Kidney (tissue), 14 donors: Measurements from ENCODE around the gene TMEM87B. TPM values are rescaled to one million over a fixed set of nuclear protein-coding genes. Genes with fewer than 3 reads are reported as not detected.

ENCODE experiments used
- DNase-seq, 5 donors: peaks; one replicate each; pipeline ENCODE4 v3.0.0-alpha.2; 2013 to 2020
- FAIRE-seq: peaks from 2 replicates; lab custom pipeline; 2012; peaks lifted over from hg19 to GRCh38; lab: Jason Lieb, UNC
- H3K27ac ChIP-seq, 2 donors: one replicate each; pipeline ENCODE4 v1.7.0; 2013; ENCODE audit warnings: low read depth in 2 of 2, low read length in 2 of 2, inconsistent platforms in 1 of 2
- H3K27me3 ChIP-seq: one replicate; pipeline ENCODE4 v1.7.1; 2013; ENCODE audit warnings: low read length, inconsistent platforms; ENCODE audit not compliant: control insufficient read depth, insufficient read depth
- H3K36me3 ChIP-seq, 3 donors: one replicate each; pipeline versions ENCODE4 v1.7.0 to v1.7.1; 2013; ENCODE audit warnings: low read length in 3 of 3, control low read depth in 1 of 3, inconsistent platforms in 1 of 3; ENCODE audit not compliant: insufficient read depth in 3 of 3, control insufficient read depth in 2 of 3
- H3K4me1 ChIP-seq, 3 donors: one replicate each; pipeline versions ENCODE4 v1.7.0 to v1.7.1; 2013; ENCODE audit warnings: low read length in 3 of 3, inconsistent platforms in 1 of 3, low read depth in 1 of 3; ENCODE audit not compliant: control insufficient read depth in 2 of 3, insufficient read depth in 2 of 3
- H3K4me3 ChIP-seq, 3 donors: one replicate each; pipeline versions ENCODE4 v1.7.0 to v1.8.1; 2013; ENCODE audit warnings: low read length in 3 of 3, control low read depth in 1 of 3, inconsistent platforms in 1 of 3
- H3K9ac ChIP-seq, 3 donors: one replicate each; pipeline versions ENCODE4 v1.7.0 to v1.7.1; 2013; ENCODE audit warnings: low read length in 3 of 3, control low read depth in 1 of 3, inconsistent platforms in 1 of 3
- H3K9me3 ChIP-seq, 3 donors: one replicate each; pipeline versions ENCODE4 v1.7.0 to v1.7.1; 2013; ENCODE audit warnings: low read length in 3 of 3, control low read depth in 1 of 3, inconsistent platforms in 1 of 3; ENCODE audit not compliant: control insufficient read depth in 2 of 3, insufficient read depth in 1 of 3
- intact Hi-C: fragments of 100-400 bp; cut with DNase I; formaldehyde crosslinking; loops from one replicate; pipeline ENCODE4 v1.11.1; 2022
- polyA plus RNA-seq: library from polyadenylated mRNA; stranded (reverse); fragments of 350-450 nt; fragmentation: Illumina TruSeq; extraction: RNeasy Lipid Tissue Mini Kit (QIAGEN cat#74804); gene quantifications from one replicate; pipeline ENCODE4 v1.2.3, GENCODE V29; 2014; ENCODE audit warnings: low read depth, low replicate concordance; ENCODE audit not compliant: insufficient read depth
- total RNA-seq: library from RNA; stranded (reverse); fragmentation: NEBNext Ultra II Directional; extraction: Animal tissue kit (Norgen Biotek cat#: 25700); gene quantifications from one replicate; pipeline ENCODE4 v1.2.1, GENCODE V29; 2021
- TF ChIP-seq, protein P1 (sequence below): IDR thresholded peaks from 3 replicates; pipeline ENCODE4 v1.5.1; 2012; ENCODE audit warnings: mild to moderate bottlenecking, moderate library complexity, borderline replicate concordance; ENCODE audit not compliant: insufficient read depth; ENCODE audit errors: extremely low read depth
- donor health status: control.
- donor health status: control.
- donor health status: control.
- donor health status: control.
- donor health status: control.
- donor health status: DM: yes; HTN: yes; CAD: no.
- donor health status: Normal renal cell carcinoma (clear cell type).

TMEM87B gene
- total and polyA plus RNA-seq, 2 donors from 2014 or later = 6.5 to 21.9 TPM

GRCh38 chr2:112081262-112081661 is 26.2 kb downstream of the TMEM87B start:
- FAIRE-seq (no peak), DNase-seq (peak in 2 of 5 donors; percentile 9 to 44)
- no peaks in the 10 kb centered on the region for H3K4me1 ChIP-seq
- H3K36me3 ChIP-seq = peaks cover 0 to 20% (median 17%) of the 10 kb centered on the region in 3 donors
- TF ChIP-seq, protein P1, sequence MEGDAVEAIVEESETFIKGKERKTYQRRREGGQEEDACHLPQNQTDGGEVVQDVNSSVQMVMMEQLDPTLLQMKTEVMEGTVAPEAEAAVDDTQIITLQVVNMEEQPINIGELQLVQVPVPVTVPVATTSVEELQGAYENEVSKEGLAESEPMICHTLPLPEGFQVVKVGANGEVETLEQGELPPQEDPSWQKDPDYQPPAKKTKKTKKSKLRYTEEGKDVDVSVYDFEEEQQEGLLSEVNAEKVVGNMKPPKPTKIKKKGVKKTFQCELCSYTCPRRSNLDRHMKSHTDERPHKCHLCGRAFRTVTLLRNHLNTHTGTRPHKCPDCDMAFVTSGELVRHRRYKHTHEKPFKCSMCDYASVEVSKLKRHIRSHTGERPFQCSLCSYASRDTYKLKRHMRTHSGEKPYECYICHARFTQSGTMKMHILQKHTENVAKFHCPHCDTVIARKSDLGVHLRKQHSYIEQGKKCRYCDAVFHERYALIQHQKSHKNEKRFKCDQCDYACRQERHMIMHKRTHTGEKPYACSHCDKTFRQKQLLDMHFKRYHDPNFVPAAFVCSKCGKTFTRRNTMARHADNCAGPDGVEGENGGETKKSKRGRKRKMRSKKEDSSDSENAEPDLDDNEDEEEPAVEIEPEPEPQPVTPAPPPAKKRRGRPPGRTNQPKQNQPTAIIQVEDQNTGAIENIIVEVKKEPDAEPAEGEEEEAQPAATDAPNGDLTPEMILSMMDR = no peak
- H3K27ac ChIP-seq = no peak overlapping the region
- no peaks in the 10 kb centered on the region for H3K9me3 ChIP-seq
- H3K4me3 ChIP-seq = no peak overlapping the region
- no peak overlapping the region for H3K9ac ChIP-seq
- intact Hi-C loops = no loop called here
- H3K27me3 ChIP-seq = no peaks in the 10 kb centered on the region

DNA sequence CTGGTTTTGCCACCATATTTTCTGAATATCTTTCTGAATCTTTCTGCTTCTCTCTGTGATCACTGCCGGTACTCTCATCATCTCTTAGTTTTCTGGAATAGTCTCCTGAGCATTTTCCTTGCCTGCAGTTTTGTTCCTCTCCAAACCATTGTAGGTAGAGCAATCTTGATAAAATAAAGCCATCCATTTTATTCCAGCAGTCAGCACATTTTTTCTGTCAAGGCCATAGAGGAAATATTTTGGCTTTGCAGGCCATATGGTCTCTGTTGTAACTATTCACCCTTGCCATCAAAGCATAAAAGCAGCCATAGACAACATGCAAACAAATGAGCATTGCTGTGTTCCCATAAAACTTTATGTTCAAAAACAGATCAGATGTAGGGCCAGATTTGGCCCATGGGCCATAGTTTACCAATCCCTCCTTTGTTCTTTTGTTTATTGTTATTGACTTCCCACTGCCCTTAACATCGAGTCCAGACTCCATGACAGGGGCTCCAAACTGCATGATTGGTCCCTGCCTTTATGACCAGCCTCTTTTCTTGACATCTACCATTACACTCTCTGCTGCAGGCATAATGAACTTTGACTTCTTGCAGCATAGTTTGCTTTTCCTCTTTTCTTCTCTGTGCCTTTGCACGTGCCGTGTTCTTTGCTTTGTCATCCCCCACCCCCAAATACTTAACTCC is 29.8 kb downstream of the TMEM87B start:
- Histone ChIP-seq H3K36me3 (peaks cover 0 to 33% (median 28%) of the 10 kb centered on the region in 3 donors), H3K27me3 (no peaks in the 10 kb centered on the region), H3K9ac (no peak overlapping the region), H3K9me3 (no peaks in the 10 kb centered on the region), H3K4me1 (no peaks in the 10 kb centered on the region), H3K27ac (no peak overlapping the region), H3K4me3 (no peak overlapping the region)
- intact Hi-C loops = no loop called here
- FAIRE-seq (no peak), DNase-seq (peak in 3 of 5 donors; percentile 30 to 86 (median 52))
- TF ChIP-seq, protein P1 = no peak

GRCh38 chr2:112085375-112085730 is 30.3 kb downstream of the TMEM87B start:
- intact Hi-C loops = no loop called here
- no peak for DNase-seq
- Histone ChIP-seq H3K4me3 (no peak overlapping the region), H3K27me3 (no peaks in the 10 kb centered on the region), H3K9me3 (no peaks in the 10 kb centered on the region), H3K36me3 (peaks cover 0 to 33% (median 28%) of the 10 kb centered on the region in 3 donors), H3K4me1 (no peaks in the 10 kb centered on the region), H3K27ac (no peak overlapping the region), H3K9ac (no peak overlapping the region)
- no peak for FAIRE-seq
- TF ChIP-seq, protein P1 = no peak
